GM23338 (cell line): Measurements from ENCODE around the gene UNC79. TPM values are rescaled to one million over a fixed set of nuclear protein-coding genes. Genes with fewer than 3 reads are reported as not detected.

Experiments used
- ATAC-seq: fragments of 200-7000 bp; cut with Tn5 transposase; 3 replicates; pipeline ENCODE4 v1.9.1; 2020
- DNase-seq: peaks from one replicate; pipeline ENCODE4 v3.0.0-alpha.2; 2015; ENCODE audit warnings: low spot score
- H2AFZ ChIP-seq: fragments of 200-600 bp; sonication (generic); 2 replicates; pipeline ENCODE4 v1.8.0; 2016; ENCODE audit warnings: antibody characterized with exemption, mild to moderate bottlenecking, moderate library complexity
- H3F3A ChIP-seq: fragments of 200-600 bp; sonication (generic); replicated peaks from 2 replicates; pipeline ENCODE4 v1.8.0; 2017; ENCODE audit warnings: antibody characterized with exemption, mixed run types, low read depth
- H3K27ac ChIP-seq: fragments of 200-600 bp; sonication (generic); 2 replicates; pipeline ENCODE4 v1.6.1; 2016; ENCODE audit warnings: low read depth
- H3K27me3 ChIP-seq: fragments of 200-600 bp; sonication (generic); 2 replicates; pipeline ENCODE4 v1.8.0; 2016; ENCODE audit warnings: mild to moderate bottlenecking, mixed run types, moderate library complexity; ENCODE audit not compliant: insufficient read depth
- H3K36me3 ChIP-seq: fragments of 200-600 bp; sonication (generic); 2 replicates; pipeline ENCODE4 v1.8.0; 2016; ENCODE audit warnings: mild to moderate bottlenecking; ENCODE audit not compliant: insufficient read depth
- H3K4me1 ChIP-seq: fragments of 200-600 bp; sonication (generic); 2 replicates; pipeline ENCODE4 v1.8.0; 2016; ENCODE audit warnings: mild to moderate bottlenecking, moderate library complexity; ENCODE audit not compliant: insufficient read depth
- H3K4me2 ChIP-seq: fragments of 200-600 bp; sonication (generic); 2 replicates; pipeline ENCODE4 v1.7.1; 2017; ENCODE audit warnings: mixed run types
- H3K4me3 ChIP-seq: fragments of 200-600 bp; sonication (generic); 2 replicates; pipeline ENCODE4 v1.6.1; 2016; ENCODE audit warnings: mixed run types
- H3K79me2 ChIP-seq: fragments of 200-600 bp; sonication (generic); replicated peaks from 2 replicates; pipeline ENCODE4 v1.8.0; 2017; ENCODE audit warnings: mild to moderate bottlenecking; ENCODE audit not compliant: insufficient read depth
- H3K9me2 ChIP-seq: fragments of 200-600 bp; sonication (generic); 2 replicates; pipeline ENCODE4 v1.8.0; 2017; ENCODE audit not compliant: insufficient read depth
- H4K20me1 ChIP-seq: fragments of 200-600 bp; sonication (generic); replicated peaks from 2 replicates; pipeline ENCODE4 v1.8.0; 2017; ENCODE audit warnings: mild to moderate bottlenecking; ENCODE audit not compliant: insufficient read depth
- H3K27ac Mint-ChIP-seq: 2 replicates; pipeline ENCODE4 v1.8.0; 2020; ENCODE audit warnings: inconsistent platforms, mild to moderate bottlenecking, moderate library complexity, mixed read lengths
- H3K27me3 Mint-ChIP-seq: 3 replicates; pipeline ENCODE4 v1.8.0; 2022; ENCODE audit warnings: low read depth, mild to moderate bottlenecking, moderate library complexity, mixed read lengths, inconsistent platforms; ENCODE audit not compliant: insufficient read depth, poor library complexity
- H3K36me3 Mint-ChIP-seq: 3 replicates; pipeline ENCODE4 v1.8.0; 2021; ENCODE audit warnings: low read depth, mild to moderate bottlenecking, inconsistent platforms, moderate library complexity, mixed read lengths
- H3K4me1 Mint-ChIP-seq: 3 replicates; pipeline ENCODE4 v1.8.0; 2020; ENCODE audit warnings: mild to moderate bottlenecking, inconsistent platforms, mixed read lengths
- H3K4me3 Mint-ChIP-seq: 3 replicates; pipeline ENCODE4 v1.8.0; 2021; ENCODE audit warnings: moderate library complexity, mild to moderate bottlenecking, inconsistent platforms, mixed read lengths
- H3K9me3 Mint-ChIP-seq: 3 replicates; pipeline ENCODE4 v1.8.0; 2020; ENCODE audit warnings: moderate library complexity, mild to moderate bottlenecking, inconsistent platforms, mixed read lengths
- JUNB ChIP-seq: IDR thresholded peaks from one replicate; pipeline ENCODE4 v1.6.1; 2016; ENCODE audit warnings: antibody characterized with exemption; ENCODE audit not compliant: unreplicated experiment
- NANOG ChIP-seq: IDR thresholded peaks from 2 replicates; pipeline ENCODE4 v1.6.1; 2016; ENCODE audit warnings: antibody characterized with exemption, borderline replicate concordance
- POLR2AphosphoS5 ChIP-seq: IDR thresholded peaks from 2 replicates; pipeline ENCODE4 v1.6.1; 2016; ENCODE audit warnings: antibody characterized with exemption, low read depth
- REST ChIP-seq: IDR thresholded peaks from one replicate; pipeline ENCODE4 v1.6.1; 2018; ENCODE audit warnings: antibody characterized with exemption; ENCODE audit not compliant: unreplicated experiment
- ZNF462 ChIP-seq: fragments of 250-450 bp; sonication (Bioruptor Pico); IDR thresholded peaks from 2 replicates; pipeline ENCODE4 v1.5.0; 2020; ENCODE audit warnings: mild to moderate bottlenecking, moderate library complexity
- polyA plus RNA-seq: library from polyadenylated mRNA; unstranded; fragments of >200 nt; fragmentation: Nextera tagmentation; extraction: Ambion mirVana; gene quantifications from 2 replicates; pipeline ENCODE4 v1.2.1, GENCODE V29; 2016
- total RNA-seq: library from RNA; depleted of rRNA; stranded (reverse); fragments of >200 nt; shearing (Covaris generic); gene quantifications from 2 replicates; pipeline ENCODE4 v1.2.3, GENCODE V29; 2014

The UNC79 gene
- total and polyA plus RNA-seq, 2 experiments from 2014 or later: 1.8 to 3.6 TPM

GRCh38 chr14:93706360-93706955, 275.7 kb downstream of the UNC79 start (continued):
- TF ChIP-seq ZNF462 (CRISPR knock-in tag): no peak
- TF ChIP-seq REST: no peak
- TF ChIP-seq POLR2AphosphoS5: no peak

- Mint-ChIP-seq H3K4me1 (peaks cover 10% of the 10 kb centered on the region), H3K4me3 (no peak overlapping the region), H3K9me3 (no peaks in the 10 kb centered on the region), H3K27me3 (peaks cover 9% of the 10 kb centered on the region), H3K36me3 (no peaks in the 10 kb centered on the region), H3K27ac (no peak overlapping the region)
- Histone ChIP-seq H3K4me1 (no peaks in the 10 kb centered on the region; the same call in 1 of the 2 replicates), H3F3A (no peaks in the 10 kb centered on the region), H3K79me2 (no peaks in the 10 kb centered on the region), H3K27me3 (no peaks in the 10 kb centered on the region), H4K20me1 (no peaks in the 10 kb centered on the region), H3K4me3 (no peak overlapping the region), H2AFZ (no peak overlapping the region), H3K36me3 (no peaks in the 10 kb centered on the region), H3K27ac (no peak overlapping the region), H3K4me2 (no peak overlapping the region), H3K9me2 (no peaks in the 10 kb centered on the region)
- ATAC-seq (no peak), DNase-seq (no peak)
- TF ChIP-seq ZNF462 (CRISPR knock-in tag): no peak
- no peak for TF ChIP-seq JUNB
- no peak for TF ChIP-seq NANOG
Measured at GRCh38 chr14:93707475-93707874, 276.7 kb downstream of the UNC79 start.
